GM23338 (cell line): Measurements from ENCODE around the gene HLA-DPB1.
"Not testable (repeated sequence)": the region's sequence is repeated elsewhere in the genome, so short reads cannot be mapped to it uniquely, and the experiment has no call there.

Source experiments
- CREB1 ChIP-seq: fragments of 250-450 bp; sonication (Bioruptor Pico); IDR thresholded peaks from 2 replicates; pipeline ENCODE4 v1.5.0; 2020; ENCODE audit warnings: low read depth, mild to moderate bottlenecking, moderate library complexity
- CTCF ChIP-seq, 2 experiments: fragments of 200-600 bp in 1 of 2; sonication (generic) in 1 of 2; conservative IDR thresholded peaks; 2 replicates each; pipeline versions ENCODE4 v1.5.1 to v1.6.1; 2016 to 2017; ENCODE audit warnings: antibody characterized with exemption in 2 of 2, low read depth in 2 of 2, mild to moderate bottlenecking in 2 of 2, moderate library complexity in 1 of 2
- EZH2 ChIP-seq: fragments of 200-600 bp; sonication (generic); IDR thresholded peaks from one replicate; pipeline ENCODE4 v1.8.0; 2017; ENCODE audit warnings: antibody characterized with exemption, mild to moderate bottlenecking, low read depth; ENCODE audit not compliant: unreplicated experiment
- JUNB ChIP-seq: IDR thresholded peaks from one replicate; pipeline ENCODE4 v1.6.1; 2016; ENCODE audit warnings: antibody characterized with exemption; ENCODE audit not compliant: unreplicated experiment
- TF ChIP-seq, protein P1 (sequence below): IDR thresholded peaks from one replicate; pipeline ENCODE4 v1.6.1; 2018; ENCODE audit warnings: antibody characterized with exemption; ENCODE audit not compliant: unreplicated experiment

GRCh38 chr6:33063435-33063834, 12.4 kb upstream of the HLA-DPB1 start:
- TF ChIP-seq CTCF (conservative IDR thresholded peaks at IDR 0.05; ENCODE audit: low read depth in 2 of 2); CREB1; EZH2; JUNB: not testable (repeated sequence)
- TF ChIP-seq, protein P1, sequence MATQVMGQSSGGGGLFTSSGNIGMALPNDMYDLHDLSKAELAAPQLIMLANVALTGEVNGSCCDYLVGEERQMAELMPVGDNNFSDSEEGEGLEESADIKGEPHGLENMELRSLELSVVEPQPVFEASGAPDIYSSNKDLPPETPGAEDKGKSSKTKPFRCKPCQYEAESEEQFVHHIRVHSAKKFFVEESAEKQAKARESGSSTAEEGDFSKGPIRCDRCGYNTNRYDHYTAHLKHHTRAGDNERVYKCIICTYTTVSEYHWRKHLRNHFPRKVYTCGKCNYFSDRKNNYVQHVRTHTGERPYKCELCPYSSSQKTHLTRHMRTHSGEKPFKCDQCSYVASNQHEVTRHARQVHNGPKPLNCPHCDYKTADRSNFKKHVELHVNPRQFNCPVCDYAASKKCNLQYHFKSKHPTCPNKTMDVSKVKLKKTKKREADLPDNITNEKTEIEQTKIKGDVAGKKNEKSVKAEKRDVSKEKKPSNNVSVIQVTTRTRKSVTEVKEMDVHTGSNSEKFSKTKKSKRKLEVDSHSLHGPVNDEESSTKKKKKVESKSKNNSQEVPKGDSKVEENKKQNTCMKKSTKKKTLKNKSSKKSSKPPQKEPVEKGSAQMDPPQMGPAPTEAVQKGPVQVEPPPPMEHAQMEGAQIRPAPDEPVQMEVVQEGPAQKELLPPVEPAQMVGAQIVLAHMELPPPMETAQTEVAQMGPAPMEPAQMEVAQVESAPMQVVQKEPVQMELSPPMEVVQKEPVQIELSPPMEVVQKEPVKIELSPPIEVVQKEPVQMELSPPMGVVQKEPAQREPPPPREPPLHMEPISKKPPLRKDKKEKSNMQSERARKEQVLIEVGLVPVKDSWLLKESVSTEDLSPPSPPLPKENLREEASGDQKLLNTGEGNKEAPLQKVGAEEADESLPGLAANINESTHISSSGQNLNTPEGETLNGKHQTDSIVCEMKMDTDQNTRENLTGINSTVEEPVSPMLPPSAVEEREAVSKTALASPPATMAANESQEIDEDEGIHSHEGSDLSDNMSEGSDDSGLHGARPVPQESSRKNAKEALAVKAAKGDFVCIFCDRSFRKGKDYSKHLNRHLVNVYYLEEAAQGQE: not testable (repeated sequence)
